ENCODE results near the gene TLCD2. TPM values are rescaled to one million over a fixed set of nuclear protein-coding genes. Genes with fewer than 3 reads are reported as not detected.

Gene TLCD2
- total and polyA plus RNA-seq, 2 of the 13 experiments (the other 11 are each of a cell fraction or from before 2014, with no cell fraction given): 0.90 to 1.1 TPM

GRCh38 chr17:1727258-1727789 lies 17.1 kb upstream of the TLCD2 start:
- no TSS peak for BruUV-seq (replicated peaks)
- H3K4me1 ChIP-seq (ENCODE audit: insufficient read depth, low read length): peaks cover 54% of the 10 kb centered on the region
- no peak overlapping the region for H3K9ac ChIP-seq (ENCODE audit: insufficient read depth, low read depth, low read length)
- H3K36me3 ChIP-seq (replicated peaks in 1 of 2; ENCODE audit: control insufficient read depth in 1 of 2, insufficient read depth in 2 of 2, low read length in 2 of 2): peaks cover 0 to 1% of the 10 kb centered on the region in 2 experiments; a peak in 2 of 5 replicates
- intact Hi-C loops (cut with micrococcal nuclease; ENCODE audit: unreplicated experiment): no loop called here
- ChIA-PET POLR2A (interaction anchor here (1.0 to 17.5 kb wide), 6 partner anchors 9 to 138 kb away, joined by 3 to 299 read pairs (median 72); partner anchors contain the start of genes SERPINF1 and SERPINF2), CTCF (ENCODE audit: low intra/inter-chr PET ratio, low total read pairs) (no interaction called here)
- no peak overlapping the region for H3K27ac ChIP-seq (ENCODE audit: extremely low read length, insufficient read depth, low read length)
- H3K4me3 ChIP-seq (replicated peaks in 1 of 3; ENCODE audit: insufficient read depth in 1 of 3, low read depth in 2 of 3, low read length in 3 of 3): no peak overlapping the region
- 0 out of 2 replicates have a peak, but pooled peaks have one; percentile 45 for TF ChIP-seq HNRNPL (IDR thresholded peaks at IDR 0.05; ENCODE audit: low read depth, low read length)
- TF ChIP-seq MLX (CRISPR knock-in tag; IDR thresholded peaks at IDR 0.05): no peak
- TF ChIP-seq ZC3H13 (CRISPR knock-in tag; IDR thresholded peaks at IDR 0.05): peak; percentile 80; the same call in 1 of the 2 replicates
- peak; percentile 30 for TF ChIP-seq AGO2 (optimal IDR thresholded peaks at IDR 0.05; ENCODE audit: low read depth, low read length)
- TF ChIP-seq ZNF687 (CRISPR knock-in tag; IDR thresholded peaks at IDR 0.05): peak; percentile 51
- TF ChIP-seq ZBTB34 (CRISPR knock-in tag; IDR thresholded peaks at IDR 0.05): no peak
- TF ChIP-seq POLR2A (IDR thresholded peaks at IDR 0.05; ENCODE audit: insufficient read depth in 1 of 2, low read depth in 2 of 2, low read length in 2 of 2): 0 out of 4 replicates have a peak, but pooled peaks of 1 of the 2 experiments have one; percentile 23
- TF ChIP-seq SRSF4 (IDR thresholded peaks at IDR 0.05; ENCODE audit: low read depth, low read length, poor library complexity, severe bottlenecking): no peak
- no peak for TF ChIP-seq TBP (CRISPR knock-in tag; IDR thresholded peaks at IDR 0.05)
- TF ChIP-seq ZBTB33 (CRISPR knock-in tag; IDR thresholded peaks at IDR 0.05): peak; percentile 98
- TF ChIP-seq TERF1 (CRISPR knock-in tag; IDR thresholded peaks at IDR 0.05): no peak
- FAIRE-seq: no peak
- H3K79me2 ChIP-seq (ENCODE audit: insufficient read depth, low read length): peaks cover 23% of the 10 kb centered on the region
- H4K20me1 ChIP-seq (ENCODE audit: insufficient read depth, low read length): no peaks in the 10 kb centered on the region
- no peak overlapping the region for H2AFZ ChIP-seq (ENCODE audit: low read length)
- WGBS (ENCODE audit: low lambda C conversion rate): 92% methylated on average over 9 of the region's 21 CpGs
- no peak for DNase-seq (ENCODE audit: low spot score)
- in situ Hi-C loops (cut with HindIII; ENCODE audit: extremely low pct_ligation_motif_present, low pct_unique_long_range_greater_than_20kb): no loop called here
- no peaks in the 10 kb centered on the region for H3K27me3 ChIP-seq (ENCODE audit: control insufficient read depth in 1 of 2, insufficient read depth in 2 of 2, low read length in 2 of 2)
- H3K9me3 ChIP-seq (ENCODE audit: low read length): no peaks in the 10 kb centered on the region
- H3K4me2 ChIP-seq (ENCODE audit: low read depth, low read length): no peak overlapping the region
- ATAC-seq: no peak

Data from HepG2 (cell line).